ENCODE measurements around the gene MAST1.
"Not testable (repeated sequence)": the region's sequence is repeated elsewhere in the genome, so short reads cannot be mapped to it uniquely, and the experiment has no call there.

Gene MAST1

GRCh38 chr19:12872941-12873890 lies 34.9 kb downstream of the MAST1 start:
- no peak for DNase-seq

- DNase-seq, result no peak
These were observed 35.8 kb downstream of the MAST1 start for GRCh38 chr19:12873891-12874745.

- no peak for DNase-seq
These were observed 36.8 kb downstream of the MAST1 start for GRCh38 chr19:12875086-12875485.

DNA sequence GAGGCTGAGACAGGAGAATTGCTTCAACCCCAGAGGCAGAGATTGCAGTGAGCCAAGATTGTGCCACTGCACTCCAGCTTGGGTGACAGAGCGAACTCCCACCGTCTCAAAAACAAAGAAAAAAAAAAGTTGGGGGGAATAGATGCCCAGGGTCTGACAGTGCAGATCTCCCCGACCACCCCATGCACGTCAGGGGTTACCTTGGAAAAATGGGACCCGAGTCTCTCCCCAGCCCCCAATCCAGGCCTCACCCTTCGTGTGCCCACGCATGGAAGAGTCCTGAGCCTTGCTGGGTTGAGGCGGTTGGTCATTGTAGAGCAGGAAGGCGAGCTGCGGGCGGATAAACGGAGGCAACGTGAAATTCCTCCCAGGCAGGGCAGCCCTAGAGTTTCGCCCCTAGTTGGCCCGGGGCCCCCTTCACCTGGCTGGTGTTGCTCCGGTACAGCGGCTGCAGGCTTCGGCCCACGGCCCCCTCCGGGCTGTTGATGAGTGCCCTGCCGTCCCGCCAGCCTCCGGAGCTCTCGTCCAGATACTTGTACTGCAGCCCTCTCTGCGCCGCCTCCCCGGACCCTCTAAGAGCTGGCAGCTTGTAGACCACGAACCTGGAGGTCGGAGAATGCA lies 42.3 kb downstream of the MAST1 start:
- peak; percentile 38 for DNase-seq

DNA sequence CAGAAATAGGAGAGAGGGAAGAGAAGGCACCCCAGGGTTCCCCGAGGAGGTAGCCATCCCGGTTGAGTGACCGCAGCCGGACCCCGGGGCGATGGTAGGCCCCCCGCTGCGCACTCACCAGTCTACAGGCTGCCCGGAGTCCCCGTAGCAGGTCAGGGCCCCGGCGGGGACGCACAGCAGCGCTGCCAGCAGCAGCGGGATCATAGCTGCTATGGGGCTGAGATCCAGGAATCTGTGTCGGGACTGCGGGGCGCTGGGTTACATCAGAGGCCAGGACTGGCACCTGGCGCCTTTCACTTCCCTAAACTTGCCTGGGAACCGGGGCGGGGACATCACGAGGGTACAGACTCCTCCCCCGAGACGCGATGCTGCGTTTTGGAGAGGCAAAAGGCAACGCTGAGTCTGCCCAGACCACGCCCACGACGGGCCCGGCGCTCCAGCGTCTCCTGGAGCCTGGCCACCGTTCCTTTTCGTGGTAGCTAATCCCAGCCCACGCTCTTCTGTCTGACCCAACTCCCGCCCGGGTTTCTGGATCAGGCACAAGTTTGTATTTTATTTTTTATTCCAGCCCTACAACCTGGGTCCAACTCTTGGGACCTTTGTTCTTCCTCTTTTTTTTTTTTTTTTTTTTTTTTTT lies 43.0 kb downstream of the MAST1 start, which contains the start of gene DNASE2:
Gene DNASE2, minus strand, starts transcription at position 278 of the 637 bp plus-strand sequence. Its CDS starts 74 bp downstream, at position 204.
- DNase-seq, result peak; percentile 96

GRCh38 chr19:12882589-12882988 lies 44.3 kb downstream of the MAST1 start:
- DNase-seq, result no peak

DNA sequence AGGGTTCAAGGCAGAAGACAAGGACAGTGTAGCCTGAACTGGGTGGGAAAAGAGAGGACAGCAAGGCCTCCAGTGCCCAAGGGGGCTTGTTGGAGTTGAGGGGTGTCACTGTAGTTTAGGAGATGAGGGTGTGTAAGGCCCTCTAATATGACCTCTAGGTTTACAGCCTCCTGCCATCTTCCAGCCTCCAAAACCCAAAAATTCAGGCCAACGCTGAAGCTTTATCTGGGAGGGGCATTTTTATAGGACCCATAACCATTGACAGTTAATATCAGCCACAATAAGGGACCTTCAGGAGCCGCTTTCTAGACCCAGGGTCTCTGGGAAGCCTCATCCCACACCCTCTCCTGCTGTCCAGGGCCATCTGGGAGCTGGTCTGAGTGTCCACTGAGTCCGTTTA lies 45.9 kb downstream of the MAST1 start:
- no peak for DNase-seq

DNA sequence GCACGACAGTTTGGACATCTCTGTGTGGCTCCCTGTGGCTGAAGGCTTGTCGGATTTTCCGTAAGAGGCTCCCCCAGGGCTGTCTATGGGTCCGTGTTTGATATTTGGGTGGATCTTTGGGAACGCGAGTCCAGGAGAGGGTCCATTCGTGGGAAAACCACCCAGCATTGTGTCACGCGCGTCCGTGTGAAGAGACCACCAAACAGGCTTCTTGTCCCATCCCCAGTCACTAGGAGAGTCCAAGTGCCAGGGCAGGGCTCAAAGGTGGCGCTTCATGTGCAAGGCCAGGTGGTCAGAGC lies 46.3 kb downstream of the MAST1 start:
- DNase-seq, result no peak

GRCh38 chr19:12884926-12885748 lies 46.8 kb downstream of the MAST1 start:
- DNase-seq, result no peak

DNA sequence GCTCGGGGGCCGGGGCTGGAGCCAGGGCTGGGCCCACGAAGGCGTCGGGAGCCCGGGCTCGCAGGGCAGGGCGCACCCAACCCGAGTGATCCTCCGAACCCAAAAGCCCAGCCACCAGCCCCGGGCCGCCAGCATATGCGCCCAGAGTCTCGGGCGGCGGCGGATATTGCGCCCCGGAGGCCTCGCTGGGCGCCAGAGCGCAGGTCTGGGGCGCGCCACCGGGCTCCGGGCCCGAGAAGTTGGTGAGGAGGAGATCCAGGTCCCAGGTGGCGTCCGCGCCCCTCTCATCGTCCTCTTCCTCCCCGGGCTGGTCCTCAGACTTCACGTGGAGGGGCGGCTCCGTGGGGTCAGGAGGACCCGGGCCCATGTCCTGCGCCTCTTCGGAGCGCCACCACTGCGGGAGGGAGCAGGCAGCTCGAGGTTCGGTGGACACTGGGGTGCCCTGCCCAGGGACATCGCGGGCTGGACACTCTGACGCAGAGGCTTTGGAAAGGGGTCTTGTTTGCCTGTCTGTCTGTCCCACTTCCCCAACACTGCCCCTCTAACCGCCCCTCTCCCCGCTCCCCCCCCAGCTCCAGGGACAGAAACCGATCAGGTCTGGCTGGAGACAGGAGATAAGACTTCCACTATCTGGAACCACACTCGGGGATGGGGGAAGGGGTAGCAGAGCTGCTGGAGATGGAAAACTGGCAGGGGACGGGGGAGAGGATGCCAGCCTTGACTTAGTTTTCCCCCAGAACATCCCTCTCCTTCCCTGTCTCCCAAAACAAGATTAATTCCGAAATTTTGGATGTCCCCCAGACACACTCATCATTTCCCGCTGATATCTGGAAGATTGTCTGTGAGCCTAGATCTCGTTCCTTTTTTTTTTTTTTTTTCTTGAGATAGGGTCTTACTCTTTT lies 47.7 kb downstream of the MAST1 start:
- DNase-seq, result no peak

DNA sequence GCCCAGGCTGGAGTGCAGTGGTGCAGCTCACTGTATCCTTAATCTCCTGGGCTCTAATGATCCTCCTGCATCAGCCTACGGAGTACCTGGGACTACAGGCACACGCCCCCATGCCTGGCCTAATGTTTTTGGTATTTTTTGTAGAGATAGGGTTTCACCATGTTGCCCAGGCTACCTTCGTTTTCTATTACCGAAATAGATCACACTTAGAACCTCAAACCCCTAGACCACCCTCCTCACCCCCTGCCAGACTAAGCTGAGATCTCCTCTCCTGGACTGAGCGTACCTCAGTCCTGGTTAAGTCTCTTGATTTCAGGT lies 48.3 kb downstream of the MAST1 start:
- DNase-seq, result no peak

DNA sequence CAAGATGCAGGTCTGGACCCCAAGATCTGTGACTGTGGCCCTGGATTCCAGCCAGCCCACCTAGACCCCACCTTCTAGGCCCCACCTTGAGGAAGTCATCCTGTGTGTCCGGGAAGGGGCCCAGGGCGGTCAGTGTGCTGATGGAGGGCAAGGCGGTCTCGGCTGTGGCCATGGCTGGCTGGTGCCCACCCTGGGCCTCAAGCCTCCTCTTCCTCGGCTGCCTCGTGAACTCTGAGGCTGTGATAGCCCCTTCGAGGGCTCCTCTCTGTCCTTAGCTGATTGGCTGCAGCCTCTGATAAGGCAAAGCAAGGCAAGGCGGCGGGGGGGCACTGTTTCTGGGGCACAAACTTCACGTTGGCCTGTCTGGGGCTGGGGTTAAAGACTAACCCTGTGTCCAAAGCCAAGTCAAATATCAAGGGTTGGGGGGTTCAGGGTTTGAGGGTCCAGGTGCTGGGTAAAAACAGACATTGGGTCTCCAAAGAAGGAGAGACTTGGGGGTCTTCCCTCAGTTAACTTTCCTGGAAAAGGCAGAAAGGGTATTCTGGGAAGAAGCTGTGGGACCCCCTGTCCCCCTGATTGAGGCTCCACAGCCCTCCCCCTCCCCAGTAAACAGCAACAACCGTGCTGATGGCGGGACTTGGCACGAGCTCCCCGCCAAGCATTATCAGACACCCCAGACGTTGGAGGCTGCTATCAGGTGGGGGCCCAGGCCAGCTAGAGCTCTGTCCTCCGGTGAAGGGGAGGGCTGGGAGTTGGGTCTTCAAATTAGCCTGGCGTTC lies 48.8 kb downstream of the MAST1 start, which contains the start of gene KLF1:
Gene KLF1, minus strand, starts transcription at position 233 of the 779 bp plus-strand sequence. Its CDS starts 61 bp downstream, at position 172.
- DNase-seq, result no peak

- DNase-seq, result no peak
These were observed 49.8 kb downstream of the MAST1 start for GRCh38 chr19:12888006-12888603.

DNA sequence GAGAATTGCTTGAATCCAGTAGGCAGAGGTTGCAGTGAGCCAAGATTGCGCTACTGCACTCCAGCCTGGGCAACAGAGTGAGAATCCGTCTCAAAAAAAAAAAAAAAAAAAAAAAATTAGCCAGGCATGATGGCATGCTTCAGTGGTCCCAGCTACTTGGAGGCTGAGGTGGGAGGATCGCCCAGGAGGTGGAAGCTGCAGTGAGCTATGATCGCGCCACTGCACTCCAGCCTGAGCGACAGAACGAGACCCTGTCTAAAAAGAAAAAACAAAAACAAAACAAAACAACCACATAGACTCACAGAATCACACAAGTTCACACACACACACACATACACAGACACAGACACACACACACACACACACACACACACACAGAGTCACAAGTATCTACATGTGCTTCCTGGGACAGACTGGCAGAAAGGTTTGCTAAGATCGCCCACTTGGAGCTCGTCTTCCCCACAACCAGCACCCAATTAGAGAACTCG lies 52.0 kb downstream of the MAST1 start:
- DNase-seq, result not testable (repeated sequence)

DNA sequence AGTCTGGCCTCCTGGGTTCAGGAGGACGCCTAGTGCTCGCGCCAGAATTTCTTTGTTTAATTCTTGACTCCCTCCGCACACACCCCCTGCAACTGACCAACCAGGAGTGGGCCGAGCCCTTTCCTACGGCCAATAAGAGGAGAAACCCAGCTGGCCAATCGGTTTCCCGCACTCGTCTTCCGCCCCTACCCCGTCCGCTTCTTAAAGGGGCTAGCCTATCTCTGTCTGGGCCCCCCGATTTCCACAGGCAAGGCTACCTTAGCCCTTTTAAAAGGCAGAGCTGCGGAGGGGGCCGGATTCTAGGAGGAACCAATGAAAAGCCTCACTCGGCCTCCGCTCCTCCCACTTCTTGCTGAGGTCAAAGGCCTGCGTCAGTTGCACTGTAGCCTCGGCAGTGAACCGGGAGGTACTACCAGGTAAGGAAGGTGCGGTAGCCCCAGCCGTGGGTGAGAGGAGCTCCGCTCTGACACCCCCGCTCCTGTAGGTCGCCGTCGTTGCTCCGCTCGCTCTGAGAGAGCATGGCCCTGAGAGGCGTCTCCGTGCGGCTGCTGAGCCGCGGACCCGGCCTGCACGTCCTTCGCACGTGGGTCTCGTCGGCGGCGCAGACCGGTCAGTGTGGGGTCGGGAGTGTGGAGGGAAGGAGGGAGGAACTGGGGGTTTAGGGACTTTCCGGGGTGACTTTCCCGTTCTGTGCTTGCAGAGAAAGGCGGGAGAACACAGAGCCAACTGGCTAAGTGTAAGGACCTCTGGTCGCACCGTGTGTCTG lies 52.7 kb downstream of the MAST1 start, which contains the start of gene GCDH:
Gene GCDH, plus strand, starts transcription at position 374 of the 766 bp plus-strand sequence. Its CDS starts 145 bp downstream, at position 519.
- peak; percentile 100 for DNase-seq

GRCh38 chr19:12891553-12892021 lies 53.3 kb downstream of the MAST1 start:
- DNase-seq, result no peak

DNA sequence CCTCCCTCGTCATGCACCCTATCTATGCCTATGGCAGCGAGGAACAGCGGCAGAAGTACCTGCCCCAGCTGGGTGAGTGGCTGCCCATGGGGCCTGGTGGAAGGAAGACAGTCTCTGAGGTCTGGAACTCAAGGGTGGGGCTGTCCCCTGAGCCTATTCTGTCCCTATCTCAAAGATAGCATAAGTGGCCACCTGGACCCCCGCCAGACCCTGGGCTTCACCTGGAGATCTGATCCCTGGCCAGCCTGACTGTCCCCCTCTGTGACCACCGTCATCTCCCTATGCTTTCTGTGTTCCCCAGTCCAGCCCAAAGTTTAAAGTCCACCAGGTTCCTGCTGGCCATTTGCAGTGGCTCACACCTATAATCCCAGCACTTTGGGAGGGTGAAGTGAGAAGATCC lies 55.3 kb downstream of the MAST1 start:
- DNase-seq, result no peak

DNA sequence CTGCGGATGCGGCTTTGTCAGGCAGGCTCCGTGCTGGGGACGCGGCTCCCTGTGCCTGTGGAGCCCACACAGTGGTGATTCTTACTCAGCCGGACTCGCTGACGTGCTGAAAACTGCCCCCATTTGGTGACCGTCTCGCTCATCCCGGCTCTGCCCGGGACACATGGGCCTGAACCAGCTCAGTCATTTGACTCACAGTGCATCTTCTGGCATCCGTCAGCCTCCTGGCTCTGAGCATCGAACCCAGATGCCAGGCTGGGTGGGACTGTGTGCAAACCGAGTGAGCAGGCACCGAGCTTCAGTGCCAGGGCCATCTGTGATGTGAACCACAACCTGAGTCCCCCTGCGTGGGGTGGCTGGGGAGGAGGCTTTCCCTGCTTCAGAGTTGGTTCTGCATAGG lies 58.1 kb downstream of the MAST1 start:
- no peak for DNase-seq
